Peyer's patch (tissue), 4 donors: Measurements from ENCODE around the gene METTL16. TPM values are rescaled to one million over a fixed set of nuclear protein-coding genes. Genes with fewer than 3 reads are reported as not detected.
A peak's percentile ranks its signal among the peaks of the same experiment; 100 is the strongest.

Experiments
- DNase-seq, 3 donors: peaks; one replicate each; pipeline ENCODE4 v3.0.0-alpha.2; 2017 to 2019
- H3K27ac ChIP-seq, 4 donors: fragments of 200-600 bp; sonication (generic); one replicate each; pipeline ENCODE4 v1.5.1; 2016 to 2019
- H3K27me3 ChIP-seq, 2 donors: fragments of 200-600 bp; sonication (generic); one replicate each; pipeline ENCODE4 v1.5.1; 2019
- H3K36me3 ChIP-seq, 3 donors: fragments of 200-600 bp; sonication (generic); one replicate each; pipeline ENCODE4 v1.5.1; 2016 to 2019
- H3K4me1 ChIP-seq, 4 donors: fragments of 200-600 bp; sonication (generic); one replicate each; pipeline ENCODE4 v1.5.1; 2016 to 2019
- H3K4me3 ChIP-seq, 4 donors: fragments of 200-600 bp; sonication (generic); 1 replicate in 3 of 4; 2 replicates in 1 of 4; pipeline ENCODE4 v1.5.1; 2016 to 2019; ENCODE audit warnings: mild to moderate bottlenecking in 1 of 4
- H3K9me3 ChIP-seq, 4 donors: fragments of 200-600 bp; sonication (generic); one replicate each; pipeline ENCODE4 v1.5.1; 2016 to 2019; ENCODE audit warnings: mild to moderate bottlenecking in 1 of 4
- CTCF ChIP-seq, 6 experiments: fragments of 450-650 bp in 4 of 6; fragments of 200-600 bp in 2 of 6; sonication (generic) in 1 of 6; IDR thresholded peaks; one replicate each; pipeline ENCODE4 v1.5.1; 2017 to 2019; ENCODE audit warnings: antibody characterized with exemption in 6 of 6, mild to moderate bottlenecking in 3 of 6, moderate library complexity in 1 of 6
- POLR2A ChIP-seq, 2 donors: fragments of 450-650 bp; IDR thresholded peaks; one replicate each; pipeline ENCODE4 v1.5.1; 2017; ENCODE audit warnings: antibody characterized with exemption in 2 of 2, mild to moderate bottlenecking in 2 of 2, moderate library complexity in 2 of 2
- total RNA-seq, 4 donors: library from RNA; depleted of rRNA; stranded (reverse); fragments of >200 nt; gene quantifications; one replicate each; pipeline ENCODE4 v1.1.0, GENCODE V29; 2016

Gene METTL16
- total RNA-seq, 4 donors from 2014 or later, result 24.0 to 29.7 (median 27.9) TPM

- H3K9me3 ChIP-seq, result no peaks in the 10 kb centered on the region
- H3K36me3 ChIP-seq, result peaks cover 0 to 26% (median 0%) of the 10 kb centered on the region in 3 donors
- TF ChIP-seq POLR2A (IDR thresholded peaks at IDR 0.05), result no peak
- no peak for TF ChIP-seq CTCF (IDR thresholded peaks at IDR 0.05)
- H3K27me3 ChIP-seq, result no peaks in the 10 kb centered on the region
- H3K4me3 ChIP-seq, result no peak overlapping the region
- peaks cover 0 to 26% (median 2%) of the 10 kb centered on the region in 4 donors for H3K4me1 ChIP-seq
- no peak for DNase-seq
- H3K27ac ChIP-seq, result peak overlapping the region in 2 of 4 donors; percentile 46 to 48
Measured at GRCh38 chr17:2418572-2418971, 93.1 kb downstream of the METTL16 start.

- H3K36me3 ChIP-seq, result peaks cover 0 to 28% (median 0%) of the 10 kb centered on the region in 3 donors
- peaks cover 0 to 26% (median 2%) of the 10 kb centered on the region in 4 donors for H3K4me1 ChIP-seq
- TF ChIP-seq CTCF (IDR thresholded peaks at IDR 0.05) (peak; percentile 92 to 98 (median 98)), POLR2A (IDR thresholded peaks at IDR 0.05) (no peak)
- H3K4me3 ChIP-seq, result no peak overlapping the region
- H3K9me3 ChIP-seq, result no peaks in the 10 kb centered on the region
- peak; percentile 89 to 97 (median 92) for DNase-seq
- H3K27ac ChIP-seq, result no peak overlapping the region
- H3K27me3 ChIP-seq, result no peaks in the 10 kb centered on the region
Measured at GRCh38 chr17:2416010-2416734, 95.5 kb downstream of the METTL16 start.

GRCh38 chr17:2415081-2415480, 96.6 kb downstream of the METTL16 start:
- peaks cover 0 to 24% (median 0%) of the 10 kb centered on the region in 3 donors for H3K36me3 ChIP-seq
- no peak for DNase-seq
- H3K4me3 ChIP-seq, result no peak overlapping the region
- no peak overlapping the region for H3K27ac ChIP-seq
- H3K9me3 ChIP-seq, result no peaks in the 10 kb centered on the region
- no peak for TF ChIP-seq POLR2A (IDR thresholded peaks at IDR 0.05)
- TF ChIP-seq CTCF (IDR thresholded peaks at IDR 0.05), result no peak
- H3K27me3 ChIP-seq, result no peaks in the 10 kb centered on the region
- peaks cover 0 to 26% (median 2%) of the 10 kb centered on the region in 4 donors for H3K4me1 ChIP-seq

- Histone ChIP-seq H3K4me3 (no peak overlapping the region), H3K9me3 (no peaks in the 10 kb centered on the region), H3K27me3 (no peaks in the 10 kb centered on the region), H3K36me3 (peaks cover 0 to 20% (median 0%) of the 10 kb centered on the region in 3 donors), H3K27ac (no peak overlapping the region), H3K4me1 (peaks cover 0 to 26% (median 2%) of the 10 kb centered on the region in 4 donors)
- TF ChIP-seq CTCF (IDR thresholded peaks at IDR 0.05) (no peak), POLR2A (IDR thresholded peaks at IDR 0.05) (no peak)
- DNase-seq, result no peak
Measured at GRCh38 chr17:2414446-2415064, 97.1 kb downstream of the METTL16 start.

- Histone ChIP-seq H3K4me1 (peaks cover 0 to 15% (median 2%) of the 10 kb centered on the region in 4 donors), H3K4me3 (no peak overlapping the region), H3K36me3 (peaks cover 0 to 15% (median 0%) of the 10 kb centered on the region in 3 donors), H3K27me3 (no peaks in the 10 kb centered on the region), H3K27ac (peak overlapping the region in 1 of 4 donors; percentile 12), H3K9me3 (no peaks in the 10 kb centered on the region)
- no peak for TF ChIP-seq POLR2A (IDR thresholded peaks at IDR 0.05)
- TF ChIP-seq CTCF (IDR thresholded peaks at IDR 0.05), result peak in 1 of 6 experiments; percentile 2
- DNase-seq, result no peak
Measured at GRCh38 chr17:2412561-2413021, 99.1 kb downstream of the METTL16 start.
